Measurements from ENCODE around the gene DUS2. TPM values are rescaled to one million over a fixed set of nuclear protein-coding genes. Genes with fewer than 3 reads are reported as not detected.

Gene DUS2
- total and polyA plus RNA-seq, 11 donors: 3.8 to 11.5 (median 7.2) TPM

- DNase-seq (no peak), ATAC-seq (no peak)
- peaks cover 7 to 43% (median 27%) of the 10 kb centered on the region in 12 donors for H3K4me1 ChIP-seq
- no peaks in the 10 kb centered on the region for H3K27me3 ChIP-seq
- TF ChIP-seq, protein P1, sequence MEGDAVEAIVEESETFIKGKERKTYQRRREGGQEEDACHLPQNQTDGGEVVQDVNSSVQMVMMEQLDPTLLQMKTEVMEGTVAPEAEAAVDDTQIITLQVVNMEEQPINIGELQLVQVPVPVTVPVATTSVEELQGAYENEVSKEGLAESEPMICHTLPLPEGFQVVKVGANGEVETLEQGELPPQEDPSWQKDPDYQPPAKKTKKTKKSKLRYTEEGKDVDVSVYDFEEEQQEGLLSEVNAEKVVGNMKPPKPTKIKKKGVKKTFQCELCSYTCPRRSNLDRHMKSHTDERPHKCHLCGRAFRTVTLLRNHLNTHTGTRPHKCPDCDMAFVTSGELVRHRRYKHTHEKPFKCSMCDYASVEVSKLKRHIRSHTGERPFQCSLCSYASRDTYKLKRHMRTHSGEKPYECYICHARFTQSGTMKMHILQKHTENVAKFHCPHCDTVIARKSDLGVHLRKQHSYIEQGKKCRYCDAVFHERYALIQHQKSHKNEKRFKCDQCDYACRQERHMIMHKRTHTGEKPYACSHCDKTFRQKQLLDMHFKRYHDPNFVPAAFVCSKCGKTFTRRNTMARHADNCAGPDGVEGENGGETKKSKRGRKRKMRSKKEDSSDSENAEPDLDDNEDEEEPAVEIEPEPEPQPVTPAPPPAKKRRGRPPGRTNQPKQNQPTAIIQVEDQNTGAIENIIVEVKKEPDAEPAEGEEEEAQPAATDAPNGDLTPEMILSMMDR (IDR thresholded peaks at IDR 0.05): no peak
- no peak for TF ChIP-seq POLR2A (IDR thresholded peaks at IDR 0.05)
- no peaks in the 10 kb centered on the region for H3K9me3 ChIP-seq
- H3K4me3 ChIP-seq: no peak overlapping the region
- 88 to 93% (median 90%) methylated on average over 5 of the region's 5 CpGs for WGBS, 4 donors
- H3K27ac ChIP-seq: peak overlapping the region in 11 of 12 donors; percentile 17 to 73 (median 44)
- intact Hi-C loops (cut with DNase I): no loop called here
- H3K36me3 ChIP-seq: peaks cover 0 to 13% (median 0%) of the 10 kb centered on the region in 9 donors
Observed at GRCh38 chr16:67986949-67987348, 36.1 kb upstream of the DUS2 start.

GRCh38 chr16:67987460-67988160 lies 35.5 kb upstream of the DUS2 start:
- 54 to 68% (median 59%) methylated on average over 11 of the region's 11 CpGs for WGBS, 4 donors
- H3K27ac ChIP-seq: peak overlapping the region; percentile 3 to 73 (median 46)
- no peak overlapping the region for H3K4me3 ChIP-seq
- H3K4me1 ChIP-seq: peaks cover 7 to 43% (median 27%) of the 10 kb centered on the region in 12 donors
- intact Hi-C loops (cut with DNase I): no loop called here
- no peaks in the 10 kb centered on the region for H3K9me3 ChIP-seq
- ATAC-seq (peak; percentile 43 to 80 (median 59)), DNase-seq (peak in 4 of 5 donors; percentile 36 to 52 (median 48))
- no peak for TF ChIP-seq POLR2A (IDR thresholded peaks at IDR 0.05)
- TF ChIP-seq, protein P1 (IDR thresholded peaks at IDR 0.05): no peak
- no peaks in the 10 kb centered on the region for H3K27me3 ChIP-seq
- H3K36me3 ChIP-seq: peaks cover 0 to 13% (median 0%) of the 10 kb centered on the region in 9 donors

DNA sequence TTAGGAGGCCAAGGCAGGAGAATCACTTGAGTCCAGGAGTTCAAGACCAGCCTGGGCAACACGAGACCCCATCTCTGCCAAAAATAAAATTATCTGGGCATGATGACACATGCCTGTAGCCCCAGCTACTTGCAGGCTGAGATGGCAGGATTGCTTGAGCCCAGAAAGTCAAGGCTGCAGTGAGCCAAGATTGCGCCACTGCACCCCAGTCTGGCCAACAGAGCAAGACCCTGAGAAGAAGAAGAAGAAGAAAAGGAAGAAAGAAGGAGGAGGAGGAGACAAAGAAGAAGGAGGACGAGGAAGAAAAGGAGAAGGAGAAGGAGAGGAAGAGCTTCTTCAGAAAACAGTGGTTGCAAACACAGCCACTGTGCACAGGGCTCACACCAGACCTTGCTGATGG lies 34.4 kb upstream of the DUS2 start:
- ATAC-seq: no peak
- 84 to 91% (median 89%) methylated on average over 3 of the region's 3 CpGs for WGBS, 4 donors
- no peak for DNase-seq
- TF ChIP-seq POLR2A (IDR thresholded peaks at IDR 0.05): no peak
- TF ChIP-seq, protein P1 (IDR thresholded peaks at IDR 0.05): no peak
- Histone ChIP-seq H3K27ac (no peak overlapping the region), H3K4me3 (no peak overlapping the region), H3K27me3 (no peaks in the 10 kb centered on the region), H3K4me1 (peaks cover 7 to 44% (median 29%) of the 10 kb centered on the region in 12 donors), H3K9me3 (no peaks in the 10 kb centered on the region), H3K36me3 (peaks cover 0 to 13% (median 0%) of the 10 kb centered on the region in 9 donors)
- intact Hi-C loops (cut with DNase I): no loop called here

GRCh38 chr16:67989322-67990017 lies 33.6 kb upstream of the DUS2 start:
- Histone ChIP-seq H3K36me3 (peaks cover 0 to 13% (median 0%) of the 10 kb centered on the region in 9 donors), H3K27me3 (no peaks in the 10 kb centered on the region), H3K9me3 (no peaks in the 10 kb centered on the region), H3K27ac (no peak overlapping the region), H3K4me1 (peaks cover 7 to 41% (median 27%) of the 10 kb centered on the region in 12 donors), H3K4me3 (no peak overlapping the region)
- WGBS, 4 donors: 84 to 89% (median 86%) methylated on average over 8 of the region's 8 CpGs
- DNase-seq: no peak
- ATAC-seq: no peak
- TF ChIP-seq, protein P1 (IDR thresholded peaks at IDR 0.05): no peak
- no peak for TF ChIP-seq POLR2A (IDR thresholded peaks at IDR 0.05)
- intact Hi-C loops (cut with DNase I): loop anchor here in 6 of 10 donors (5.0 to 10.0 kb wide), 6 partner anchors 53 to 243 kb away; no protein-coding TSS in a partner anchor
